PFSK-1 (cell line): Measurements from ENCODE around the gene SDC4.

Experiments used
- FOXP2 ChIP-seq: optimal IDR thresholded peaks from 2 replicates; pipeline ENCODE3; 2011; ENCODE audit warnings: borderline replicate concordance, control low read depth, inconsistent platforms; ENCODE audit not compliant: insufficient read depth; ENCODE audit errors: extremely low read length, extremely low read depth
- POLR2AphosphoS5 ChIP-seq: IDR thresholded peaks from 2 replicates; pipeline ENCODE4 v1.6.1; 2012; ENCODE audit warnings: low read depth, mild to moderate bottlenecking, control low read depth, low read length, moderate library complexity
- REST ChIP-seq, 2 experiments: IDR thresholded peaks; 2 replicates each; pipeline versions ENCODE4 v1.6.1 to v1.8.0; 2011 to 2012; ENCODE audit warnings: low read depth in 2 of 2, low read length in 2 of 2, control low read depth in 1 of 2, inconsistent platforms in 1 of 2, mild to moderate bottlenecking in 1 of 2, moderate library complexity in 1 of 2; ENCODE audit not compliant: insufficient read depth in 1 of 2
- SIN3A ChIP-seq: IDR thresholded peaks from 2 replicates; pipeline ENCODE4 v1.6.1; 2012; ENCODE audit warnings: mild to moderate bottlenecking, low read length, moderate library complexity, borderline replicate concordance; ENCODE audit not compliant: insufficient read depth
- TAF1 ChIP-seq: IDR thresholded peaks from 2 replicates; pipeline ENCODE4 v1.6.1; 2012; ENCODE audit warnings: low read length, control low read depth, borderline replicate concordance; ENCODE audit not compliant: insufficient read depth

Gene SDC4

GRCh38 chr20:45359406-45360148 lies 11.4 kb upstream of the SDC4 start:
- TF ChIP-seq FOXP2: no peak
- no peak for TF ChIP-seq SIN3A
- TF ChIP-seq TAF1: no peak
- no peak for TF ChIP-seq POLR2AphosphoS5
- TF ChIP-seq REST (IDR thresholded peaks at IDR 0.05; ENCODE audit: insufficient read depth in 1 of 2, low read depth in 2 of 2, low read length in 2 of 2): no peak

- no peak for TF ChIP-seq TAF1
- no peak for TF ChIP-seq SIN3A
- TF ChIP-seq REST (IDR thresholded peaks at IDR 0.05; ENCODE audit: insufficient read depth in 1 of 2, low read depth in 2 of 2, low read length in 2 of 2): no peak
- TF ChIP-seq FOXP2: no peak
- TF ChIP-seq POLR2AphosphoS5: no peak
These were observed 10.8 kb upstream of the SDC4 start for GRCh38 chr20:45359069-45359405.

GRCh38 chr20:45358282-45359068 lies 10.3 kb upstream of the SDC4 start:
- TF ChIP-seq REST (IDR thresholded peaks at IDR 0.05; ENCODE audit: insufficient read depth in 1 of 2, low read depth in 2 of 2, low read length in 2 of 2) (no peak), FOXP2 (no peak), POLR2AphosphoS5 (peak; percentile 16; the same call in 1 of the 2 replicates), TAF1 (no peak), SIN3A (peak; percentile 29; the same call in 1 of the 2 replicates)

GRCh38 chr20:45355209-45356084 lies 7.2 kb upstream of the SDC4 start:
- TF ChIP-seq POLR2AphosphoS5 (no peak), FOXP2 (no peak)

- no peak for TF ChIP-seq TAF1
- TF ChIP-seq REST (IDR thresholded peaks at IDR 0.05; ENCODE audit: insufficient read depth in 1 of 2, low read depth in 2 of 2, low read length in 2 of 2): no peak
- no peak for TF ChIP-seq FOXP2
- no peak for TF ChIP-seq SIN3A
- TF ChIP-seq POLR2AphosphoS5: no peak
These were observed 6.4 kb upstream of the SDC4 start for GRCh38 chr20:45354423-45355208.
